Activated naive CD4-positive, alpha-beta T cell treated with anti-CD3 and anti-CD28 coated beads, Interleukin-2, amount 10 ng/mL, durations not matched to agents 7 days and 5 days (primary cell): ENCODE results near the gene ZNF865.

Experiments
- CTCF ChIA-PET: fragments of 350-600 bp; sonication (Branson Sonifier 250); formaldehyde crosslinking; loops from one replicate; lab custom pipeline; 2021; ENCODE audit warnings: antibody characterized with exemption; lab: Charles Lee
- DNase-seq: peaks from one replicate; pipeline ENCODE4 v3.0.0-alpha.2; 2020
- H3K27ac Mint-ChIP-seq: one replicate; pipeline ENCODE4 v1.8.0; 2021; ENCODE audit warnings: mild to moderate bottlenecking, moderate library complexity, mixed read lengths
- H3K27me3 Mint-ChIP-seq: one replicate; pipeline ENCODE4 v1.8.0; 2021; ENCODE audit warnings: mild to moderate bottlenecking, mixed read lengths
- H3K36me3 Mint-ChIP-seq: one replicate; pipeline ENCODE4 v1.8.0; 2021; ENCODE audit warnings: mixed read lengths
- H3K4me1 Mint-ChIP-seq: one replicate; pipeline ENCODE4 v1.8.0; 2021; ENCODE audit warnings: mixed read lengths
- H3K4me3 Mint-ChIP-seq: one replicate; pipeline ENCODE4 v1.8.0; 2021; ENCODE audit warnings: mild to moderate bottlenecking, moderate library complexity, mixed read lengths
- H3K9me3 Mint-ChIP-seq: one replicate; pipeline ENCODE4 v1.8.0; 2021; ENCODE audit warnings: mixed read lengths

Gene ZNF865

DNA sequence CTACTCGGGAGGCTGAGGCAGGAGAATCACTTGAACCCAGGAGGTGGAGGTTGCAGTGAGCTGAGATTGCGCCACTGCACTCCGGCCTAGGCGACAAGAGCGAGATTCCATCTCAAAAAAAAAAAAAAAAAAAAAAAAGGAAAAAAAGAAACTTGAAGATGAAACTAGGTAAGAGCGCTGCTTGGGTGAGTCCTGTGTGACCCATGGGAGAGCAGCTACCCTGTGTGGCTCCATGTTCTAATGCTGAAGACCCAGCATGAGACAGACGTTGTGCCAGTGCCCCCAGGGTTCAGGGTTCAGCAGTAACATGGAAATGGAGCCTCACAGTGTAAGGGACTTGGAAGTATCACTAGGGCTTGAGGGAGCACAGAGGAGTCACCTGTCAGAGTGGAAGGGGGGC, 13.0 kb downstream of the ZNF865 start:
- Mint-ChIP-seq H3K27me3 (no peaks in the 10 kb centered on the region), H3K27ac (no peak overlapping the region), H3K4me1 (peaks cover 18% of the 10 kb centered on the region), H3K4me3 (no peak overlapping the region), H3K36me3 (peaks cover 37% of the 10 kb centered on the region), H3K9me3 (no peaks in the 10 kb centered on the region)
- DNase-seq = no peak
- CTCF ChIA-PET = interaction anchor here (0.5 to 4.9 kb wide), 3 partner anchors 12 to 511 kb away, joined by 3 to 23 read pairs (median 11); partner anchors contain the start of gene ZNF865

GRCh38 chr19:55619286-55619685, 13.8 kb downstream of the ZNF865 start:
- Mint-ChIP-seq H3K9me3 (peaks cover 2% of the 10 kb centered on the region), H3K36me3 (peaks cover 41% of the 10 kb centered on the region), H3K4me3 (no peak overlapping the region), H3K4me1 (peaks cover 25% of the 10 kb centered on the region), H3K27me3 (no peaks in the 10 kb centered on the region), H3K27ac (no peak overlapping the region)
- no peak for DNase-seq
- CTCF ChIA-PET = interaction anchor here (2.8 to 4.9 kb wide), 2 partner anchors 13 kb away, joined by 11 to 23 read pairs; partner anchors contain the start of gene ZNF865

DNA sequence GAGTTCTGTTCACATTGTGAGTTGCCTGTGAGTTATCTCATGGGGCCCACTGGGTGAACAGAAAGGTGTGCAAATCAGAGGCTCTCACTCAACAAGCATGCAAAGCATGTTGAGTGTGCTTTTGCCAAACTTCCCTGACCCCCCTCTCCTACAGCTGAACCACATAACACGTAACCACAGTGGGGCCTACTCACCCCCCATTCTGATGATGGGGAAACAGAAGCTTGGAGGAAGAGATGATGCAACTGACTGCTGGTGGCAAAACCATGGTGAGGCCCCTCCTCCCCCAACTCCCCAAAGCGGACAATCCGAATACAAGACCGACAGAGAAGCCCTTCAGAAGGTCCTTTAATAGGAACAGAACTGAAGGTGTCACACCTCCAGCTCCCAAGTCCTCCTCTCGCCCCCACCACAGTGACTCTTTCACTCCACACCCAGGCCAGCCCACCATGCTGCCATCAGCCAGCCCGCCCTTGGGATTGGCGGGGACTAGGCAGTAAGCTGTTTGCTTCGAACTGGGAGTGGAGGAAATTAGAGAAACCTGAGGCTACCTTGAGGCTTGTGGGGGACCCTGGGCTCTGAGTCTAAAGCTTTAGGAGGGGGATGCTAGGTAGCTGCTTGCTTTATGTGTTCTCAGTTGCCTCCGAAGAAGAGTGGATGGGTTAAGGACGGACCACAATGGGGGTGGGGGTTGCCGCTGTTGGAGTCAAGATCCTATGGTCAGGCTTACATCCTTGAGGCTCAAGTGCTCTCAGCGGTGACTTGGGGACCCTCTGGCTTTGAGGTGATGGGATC, 15.2 kb downstream of the ZNF865 start:
- H3K9me3 Mint-ChIP-seq = peaks cover 2% of the 10 kb centered on the region
- H3K4me3 Mint-ChIP-seq = no peak overlapping the region
- DNase-seq = no peak
- peaks cover 4% of the 10 kb centered on the region for H3K27me3 Mint-ChIP-seq
- H3K27ac Mint-ChIP-seq = peak overlapping the region; percentile 25
- peaks cover 32% of the 10 kb centered on the region for H3K4me1 Mint-ChIP-seq
- CTCF ChIA-PET = interaction anchor here (1.2 to 4.9 kb wide), 2 partner anchors 11 to 15 kb away, joined by 6 to 23 read pairs; partner anchors contain the start of gene ZNF865
- H3K36me3 Mint-ChIP-seq = peaks cover 39% of the 10 kb centered on the region

GRCh38 chr19:55621205-55621672, 15.8 kb downstream of the ZNF865 start:
- DNase-seq = no peak
- CTCF ChIA-PET = interaction anchor here (1.2 to 4.9 kb wide), 2 partner anchors 11 to 15 kb away, joined by 6 to 23 read pairs; partner anchors contain the start of gene ZNF865
- peaks cover 38% of the 10 kb centered on the region for H3K4me1 Mint-ChIP-seq
- no peak overlapping the region for H3K27ac Mint-ChIP-seq
- H3K36me3 Mint-ChIP-seq = peaks cover 39% of the 10 kb centered on the region
- peaks cover 2% of the 10 kb centered on the region for H3K9me3 Mint-ChIP-seq
- H3K27me3 Mint-ChIP-seq = peaks cover 5% of the 10 kb centered on the region
- no peak overlapping the region for H3K4me3 Mint-ChIP-seq

- Mint-ChIP-seq H3K4me3 (no peak overlapping the region), H3K9me3 (peaks cover 2% of the 10 kb centered on the region), H3K4me1 (peaks cover 43% of the 10 kb centered on the region), H3K27ac (no peak overlapping the region), H3K27me3 (peaks cover 10% of the 10 kb centered on the region), H3K36me3 (peaks cover 36% of the 10 kb centered on the region)
- CTCF ChIA-PET = interaction anchor here (4.9 kb wide), 1 partner anchor 10 kb away, joined by 23 read pairs; no protein-coding TSS in a partner anchor
- no peak for DNase-seq
Measured at GRCh38 chr19:55621673-55622231, 16.3 kb downstream of the ZNF865 start.

- peaks cover 2% of the 10 kb centered on the region for H3K9me3 Mint-ChIP-seq
- H3K4me3 Mint-ChIP-seq = no peak overlapping the region
- CTCF ChIA-PET = interaction anchor here (0.9 to 1.4 kb wide), 2 partner anchors 9 to 16 kb away, joined by 3 to 4 read pairs; no protein-coding TSS in a partner anchor
- no peak overlapping the region for H3K27ac Mint-ChIP-seq
- peaks cover 16% of the 10 kb centered on the region for H3K27me3 Mint-ChIP-seq
- DNase-seq = no peak
- H3K36me3 Mint-ChIP-seq = peaks cover 32% of the 10 kb centered on the region
- H3K4me1 Mint-ChIP-seq = peaks cover 50% of the 10 kb centered on the region
Measured at GRCh38 chr19:55622242-55622969, 17.0 kb downstream of the ZNF865 start.

- Mint-ChIP-seq H3K27me3 (peaks cover 23% of the 10 kb centered on the region), H3K9me3 (peaks cover 2% of the 10 kb centered on the region), H3K27ac (peak overlapping the region; percentile 19), H3K36me3 (peaks cover 28% of the 10 kb centered on the region), H3K4me1 (peaks cover 55% of the 10 kb centered on the region), H3K4me3 (no peak overlapping the region)
- no peak for DNase-seq
- CTCF ChIA-PET = interaction anchor here (0.9 to 1.5 kb wide), 3 partner anchors 8 to 17 kb away, joined by 3 to 4 read pairs (median 3); no protein-coding TSS in a partner anchor
Measured at GRCh38 chr19:55623130-55623529, 17.7 kb downstream of the ZNF865 start.

DNA sequence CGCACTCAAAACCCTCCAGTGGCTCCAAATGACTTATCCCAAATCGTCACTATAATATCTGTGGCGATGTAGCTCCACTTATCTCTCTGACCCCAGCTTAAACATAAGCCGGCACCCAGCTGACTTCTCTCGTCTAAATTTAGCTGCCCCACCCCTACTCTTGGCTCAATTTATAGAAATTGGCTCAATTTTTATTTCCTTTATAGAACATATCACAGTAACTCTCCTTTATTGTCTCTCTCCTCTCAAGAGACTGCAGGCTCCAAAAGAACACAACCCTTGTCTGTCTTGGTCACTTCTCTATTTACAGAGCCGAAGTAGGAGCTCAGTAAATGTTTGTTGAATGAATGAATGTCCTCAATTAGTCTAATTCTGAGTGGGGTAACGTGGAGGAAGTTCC, 18.1 kb downstream of the ZNF865 start:
- Mint-ChIP-seq H3K4me3 (no peak overlapping the region), H3K27ac (peak overlapping the region; percentile 19), H3K4me1 (peaks cover 56% of the 10 kb centered on the region), H3K9me3 (peaks cover 2% of the 10 kb centered on the region), H3K36me3 (peaks cover 28% of the 10 kb centered on the region), H3K27me3 (peaks cover 27% of the 10 kb centered on the region)
- CTCF ChIA-PET = interaction anchor here (0.6 to 1.5 kb wide), 3 partner anchors 16 to 535 kb away, joined by 3 to 4 read pairs (median 3); no protein-coding TSS in a partner anchor
- DNase-seq = no peak

DNA sequence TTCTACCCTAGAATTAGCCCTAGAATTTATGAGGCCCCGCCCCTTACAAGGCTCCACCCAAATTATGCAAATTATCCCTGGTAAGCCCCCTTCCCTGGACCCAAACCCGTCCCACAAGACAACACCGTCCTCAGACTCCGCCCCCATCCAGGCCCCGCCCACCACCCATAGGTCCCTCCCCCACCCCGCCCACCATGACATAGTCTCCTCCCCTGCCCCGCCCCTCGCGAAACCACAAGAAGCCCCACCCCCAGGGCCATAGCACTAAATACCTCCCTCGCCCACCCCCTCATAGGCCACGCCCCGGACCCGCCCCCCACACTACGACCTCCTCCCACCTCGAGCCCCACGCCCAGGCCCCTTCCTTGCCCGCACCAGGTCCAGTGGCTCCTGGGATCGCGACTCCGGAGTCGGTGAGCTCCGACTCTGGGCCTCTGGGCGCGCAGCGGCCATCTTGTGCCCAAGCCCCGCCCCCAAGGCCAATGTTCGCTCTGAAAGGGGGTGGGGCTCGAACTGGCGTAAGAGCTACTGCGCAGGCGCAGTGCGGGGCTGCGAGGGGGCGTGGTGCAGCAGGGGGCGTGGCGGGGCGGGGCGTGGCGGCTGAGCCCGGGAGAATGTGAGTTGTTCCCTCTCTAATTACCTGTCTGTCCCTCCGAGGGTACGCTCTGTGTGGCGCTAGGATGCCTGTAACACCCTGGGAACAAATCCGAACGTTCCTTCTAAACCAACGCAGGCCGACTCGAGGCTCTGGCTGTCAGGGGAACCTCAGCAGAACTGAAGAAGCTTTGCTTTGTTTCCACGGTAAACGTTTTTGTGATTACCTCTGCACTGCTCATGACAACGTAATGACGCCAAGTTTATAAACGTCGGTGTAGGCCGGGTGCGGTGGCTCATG, 18.9 kb downstream of the ZNF865 start, which contains the start of gene ZNF784:
Gene ZNF784, minus strand, starts transcription at position 458 of the 895 bp plus-strand sequence. Its CDS starts 5 bp downstream, at position 453.
- Mint-ChIP-seq H3K4me1 (peaks cover 56% of the 10 kb centered on the region), H3K27me3 (peaks cover 35% of the 10 kb centered on the region), H3K27ac (peak within 1 kb of the TSS; percentile 98), H3K36me3 (peaks cover 26% of the 10 kb centered on the region), H3K4me3 (peak within 1 kb of the TSS; percentile 92), H3K9me3 (peaks cover 2% of the 10 kb centered on the region)
- CTCF ChIA-PET = interaction anchor here (0.6 to 3.4 kb wide), 8 partner anchors 9 to 536 kb away, joined by 3 to 15 read pairs (median 3); partner anchors contain the start of gene ZNF865
- DNase-seq = peak; percentile 93

- H3K36me3 Mint-ChIP-seq = peaks cover 22% of the 10 kb centered on the region
- H3K4me1 Mint-ChIP-seq = peaks cover 51% of the 10 kb centered on the region
Measured at GRCh38 chr19:55625004-55625326, 19.5 kb downstream of the ZNF865 start.

GRCh38 chr19:55626350-55626749, 20.9 kb downstream of the ZNF865 start:
- peak; percentile 77 for DNase-seq
- peak overlapping the region; percentile 72 for H3K4me3 Mint-ChIP-seq
- peaks cover 51% of the 10 kb centered on the region for H3K27me3 Mint-ChIP-seq
- peaks cover 2% of the 10 kb centered on the region for H3K9me3 Mint-ChIP-seq
- peaks cover 10% of the 10 kb centered on the region for H3K36me3 Mint-ChIP-seq
- H3K27ac Mint-ChIP-seq = peak overlapping the region; percentile 91
- H3K4me1 Mint-ChIP-seq = peaks cover 42% of the 10 kb centered on the region
- CTCF ChIA-PET = interaction anchor here (0.9 to 3.4 kb wide), 14 partner anchors 10 to 538 kb away, joined by 3 to 15 read pairs (median 4); partner anchors contain the start of gene ZNF865

More at GRCh38 chr19:55625004-55625326, 19.5 kb downstream of the ZNF865 start:
- Mint-ChIP-seq H3K27me3 (peaks cover 40% of the 10 kb centered on the region), H3K9me3 (peaks cover 2% of the 10 kb centered on the region), H3K27ac (peak overlapping the region; percentile 98), H3K4me3 (peak overlapping the region; percentile 92)
- CTCF ChIA-PET = interaction anchor here (0.7 to 3.4 kb wide), 7 partner anchors 8 to 537 kb away, joined by 3 to 15 read pairs (median 3); partner anchors contain the start of gene ZNF865
- DNase-seq = no peak

DNA sequence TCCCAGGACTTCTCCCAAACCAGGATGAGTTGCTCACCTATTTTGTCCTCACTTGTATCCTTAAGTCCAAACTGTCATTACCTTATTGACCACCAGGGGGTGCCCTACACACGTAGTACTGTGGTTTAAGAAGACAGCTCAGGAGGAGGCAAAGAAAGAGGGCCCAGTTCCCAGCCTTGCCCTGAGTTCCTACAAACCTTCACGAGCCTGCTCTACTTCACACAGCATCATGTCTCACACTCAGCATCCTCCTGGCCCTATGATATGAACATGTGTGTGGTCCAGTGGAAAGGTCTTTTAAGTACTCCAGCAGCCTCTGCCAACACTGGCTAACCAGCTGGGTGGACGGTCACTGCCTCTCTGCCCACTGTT, 27.0 kb downstream of the ZNF865 start:
- Mint-ChIP-seq H3K4me1 (peaks cover 51% of the 10 kb centered on the region), H3K4me3 (no peak overlapping the region), H3K36me3 (peaks cover 21% of the 10 kb centered on the region), H3K27me3 (peaks cover 39% of the 10 kb centered on the region), H3K27ac (peak overlapping the region; percentile 19), H3K9me3 (no peaks in the 10 kb centered on the region)
- CTCF ChIA-PET = interaction anchor here (0.5 to 3.9 kb wide), 26 partner anchors 11 to 701 kb away, joined by 3 to 35 read pairs (median 5); partner anchors contain the start of genes CCDC106, ISOC2, NLRP9 and ZNF581
- peak; percentile 93 for DNase-seq
